Cardiac muscle cell (in vitro differentiated cells and primary cell): ENCODE data around the gene CHD9NB. TPM values are rescaled to one million over a fixed set of nuclear protein-coding genes. Genes with fewer than 3 reads are reported as not detected.

Experiments used
- DNase-seq, 2 donors: peaks; one replicate each; pipeline versions ENCODE4 v3.0.0 to v3.0.0-alpha.2; 2010 to 2017; ENCODE audit warnings: low read depth in 1 of 2, low spot score in 1 of 2
- H3K27ac ChIP-seq: fragments of 200-600 bp; sonication (generic); 2 replicates; pipeline ENCODE4 v1.5.1; 2016
- H3K27me3 ChIP-seq: fragments of 200-600 bp; sonication (generic); 2 replicates; pipeline ENCODE4 v1.6.0; 2016; ENCODE audit warnings: control low read depth
- H3K36me3 ChIP-seq: fragments of 200-600 bp; sonication (generic); 2 replicates; pipeline ENCODE4 v1.5.1; 2016; ENCODE audit warnings: control low read depth
- H3K4me1 ChIP-seq: fragments of 200-600 bp; sonication (generic); 2 replicates; pipeline ENCODE4 v1.8.1; 2017; ENCODE audit warnings: low read depth, mild to moderate bottlenecking, mixed run types
- H3K4me3 ChIP-seq: fragments of 200-600 bp; sonication (generic); 2 replicates; pipeline ENCODE4 v1.5.1; 2016; ENCODE audit warnings: mild to moderate bottlenecking
- H3K9me3 ChIP-seq: fragments of 200-600 bp; sonication (generic); 2 replicates; pipeline ENCODE4 v1.5.1; 2017; ENCODE audit warnings: low read depth, mild to moderate bottlenecking, control low read depth
- polyA plus RNA-seq: library from polyadenylated mRNA; unstranded; fragments of >200 nt; fragmentation: Nextera tagmentation; extraction: Ambion mirVana; gene quantifications from 2 replicates; pipeline ENCODE4 v1.2.1, GENCODE V29; 2016
- total RNA-seq: library from RNA; depleted of rRNA; stranded (reverse); fragments of >200 nt; gene quantifications from 2 replicates; pipeline ENCODE4 v1.2.3, GENCODE V29; 2016
- TF ChIP-seq, protein P1 (sequence below): IDR thresholded peaks from 2 replicates; pipeline ENCODE4 v1.5.1; 2012; ENCODE audit warnings: low read depth, mild to moderate bottlenecking, low read length

The CHD9NB gene
- total and polyA plus RNA-seq, 2 experiments from 2014 or later = 0.12 TPM; not detected in 1

DNA sequence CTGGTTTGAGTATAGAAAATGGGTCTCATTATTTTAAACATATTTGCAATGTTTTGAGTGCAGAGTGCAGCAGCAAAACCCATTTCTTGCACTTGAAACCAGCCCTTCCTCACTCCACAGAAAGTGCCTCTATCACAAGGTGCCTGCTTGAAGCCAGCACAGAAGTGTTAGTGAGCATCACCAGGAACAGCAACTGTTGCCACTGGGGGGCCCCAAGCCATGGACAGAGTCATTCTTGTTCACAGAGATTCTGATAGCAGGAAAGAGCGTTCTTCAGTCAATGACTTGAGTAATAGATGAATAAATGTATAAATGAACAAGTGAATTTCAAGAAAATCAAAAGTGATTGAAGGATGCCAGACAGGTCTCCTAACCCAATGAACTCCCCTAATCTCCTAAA lies 45.6 kb downstream of the CHD9NB start:
- Histone ChIP-seq H3K27ac (no peak overlapping the region), H3K27me3 (no peaks in the 10 kb centered on the region), H3K4me3 (no peak overlapping the region), H3K4me1 (no peaks in the 10 kb centered on the region), H3K36me3 (no peaks in the 10 kb centered on the region), H3K9me3 (no peaks in the 10 kb centered on the region)
- TF ChIP-seq, protein P1, sequence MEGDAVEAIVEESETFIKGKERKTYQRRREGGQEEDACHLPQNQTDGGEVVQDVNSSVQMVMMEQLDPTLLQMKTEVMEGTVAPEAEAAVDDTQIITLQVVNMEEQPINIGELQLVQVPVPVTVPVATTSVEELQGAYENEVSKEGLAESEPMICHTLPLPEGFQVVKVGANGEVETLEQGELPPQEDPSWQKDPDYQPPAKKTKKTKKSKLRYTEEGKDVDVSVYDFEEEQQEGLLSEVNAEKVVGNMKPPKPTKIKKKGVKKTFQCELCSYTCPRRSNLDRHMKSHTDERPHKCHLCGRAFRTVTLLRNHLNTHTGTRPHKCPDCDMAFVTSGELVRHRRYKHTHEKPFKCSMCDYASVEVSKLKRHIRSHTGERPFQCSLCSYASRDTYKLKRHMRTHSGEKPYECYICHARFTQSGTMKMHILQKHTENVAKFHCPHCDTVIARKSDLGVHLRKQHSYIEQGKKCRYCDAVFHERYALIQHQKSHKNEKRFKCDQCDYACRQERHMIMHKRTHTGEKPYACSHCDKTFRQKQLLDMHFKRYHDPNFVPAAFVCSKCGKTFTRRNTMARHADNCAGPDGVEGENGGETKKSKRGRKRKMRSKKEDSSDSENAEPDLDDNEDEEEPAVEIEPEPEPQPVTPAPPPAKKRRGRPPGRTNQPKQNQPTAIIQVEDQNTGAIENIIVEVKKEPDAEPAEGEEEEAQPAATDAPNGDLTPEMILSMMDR = no peak
- DNase-seq = peak in 1 of 2 donors; percentile 40

DNA sequence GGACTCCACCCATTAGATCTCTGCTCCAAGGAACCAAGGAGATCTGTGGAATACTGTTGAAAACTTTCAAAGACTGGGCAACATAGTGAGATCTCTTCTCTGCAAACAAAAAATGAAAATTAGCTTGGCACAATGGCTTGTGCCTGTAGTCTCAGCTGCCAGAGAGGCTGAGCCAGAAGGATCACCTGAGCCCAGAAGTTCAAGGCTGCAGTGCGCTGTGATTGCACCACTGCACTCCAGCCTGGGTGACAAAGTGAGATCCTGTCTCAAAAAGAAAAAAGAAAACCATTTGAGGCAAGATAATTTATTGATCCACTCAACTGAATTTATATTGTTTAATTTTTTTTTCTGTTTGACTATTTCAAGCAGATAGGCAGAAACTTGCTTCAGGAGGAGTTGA lies 54.8 kb downstream of the CHD9NB start:
- no peak for DNase-seq
- no peak overlapping the region for H3K4me3 ChIP-seq
- no peaks in the 10 kb centered on the region for H3K9me3 ChIP-seq
- no peaks in the 10 kb centered on the region for H3K36me3 ChIP-seq
- no peaks in the 10 kb centered on the region for H3K27me3 ChIP-seq
- TF ChIP-seq, protein P1 = no peak
- H3K27ac ChIP-seq = no peak overlapping the region
- no peaks in the 10 kb centered on the region for H3K4me1 ChIP-seq

GRCh38 chr16:52994942-52995341 lies 57.8 kb downstream of the CHD9NB start:
- no peaks in the 10 kb centered on the region for H3K4me1 ChIP-seq
- no peaks in the 10 kb centered on the region for H3K27me3 ChIP-seq
- no peaks in the 10 kb centered on the region for H3K36me3 ChIP-seq
- TF ChIP-seq, protein P1 = no peak
- DNase-seq = no peak
- H3K4me3 ChIP-seq = no peak overlapping the region
- no peak overlapping the region for H3K27ac ChIP-seq
- H3K9me3 ChIP-seq = no peaks in the 10 kb centered on the region

- TF ChIP-seq, protein P1 = no peak
- no peaks in the 10 kb centered on the region for H3K36me3 ChIP-seq
- H3K4me3 ChIP-seq = no peak overlapping the region
- no peaks in the 10 kb centered on the region for H3K27me3 ChIP-seq
- DNase-seq = no peak
- no peak overlapping the region for H3K27ac ChIP-seq
- no peaks in the 10 kb centered on the region for H3K4me1 ChIP-seq
- H3K9me3 ChIP-seq = no peaks in the 10 kb centered on the region
Measured at GRCh38 chr16:52993179-52993578, 59.5 kb downstream of the CHD9NB start.

- Histone ChIP-seq H3K4me3 (no peak overlapping the region), H3K9me3 (no peaks in the 10 kb centered on the region), H3K36me3 (no peaks in the 10 kb centered on the region), H3K4me1 (no peaks in the 10 kb centered on the region), H3K27ac (no peak overlapping the region), H3K27me3 (no peaks in the 10 kb centered on the region)
- no peak for DNase-seq
- TF ChIP-seq, protein P1 = no peak
Measured at GRCh38 chr16:52991572-52991971, 61.1 kb downstream of the CHD9NB start.

Other genes with a start within 250 kb of the CHD9NB start
- 22.8 and 54.8 TPM in 2 replicates for gene CHD9, start 2.1 kb upstream of the CHD9NB start, total RNA-seq
- 78.9 and 93.3 TPM in 2 replicates for gene CHD9, start 2.1 kb upstream of the CHD9NB start, polyA plus RNA-seq